OCI-LY7 (cell line): ENCODE measurements around the gene ATXN1. TPM values are rescaled to one million over a fixed set of nuclear protein-coding genes. Genes with fewer than 3 reads are reported as not detected.

Experiments used
- BruUV-seq: library from RNA; stranded (reverse); fragments of 400-500 nt; replicated peaks from 2 replicates; lab custom pipeline; 2021; lab: Mats Ljungman, UMichigan
- CTCF ChIA-PET: fragments of 300-600 bp; sonication (Branson Sonifier 250); formaldehyde crosslinking; loops from one replicate; lab custom pipeline; 2022; ENCODE audit warnings: antibody characterized with exemption; ENCODE audit not compliant: unreplicated experiment; lab: Charles Lee
- POLR2A ChIA-PET: fragments of 300-600 bp; sonication (Branson Sonifier 250); formaldehyde crosslinking; loops from one replicate; lab custom pipeline; 2022; ENCODE audit warnings: antibody characterized with exemption; lab: Charles Lee
- DNase-seq: peaks from one replicate; pipeline ENCODE4 v3.0.0-alpha.2; 2015; ENCODE audit warnings: low spot score
- H2AFZ ChIP-seq: fragments of 200-600 bp; sonication (generic), shearing (Covaris generic); 2 replicates; pipeline ENCODE4 v1.6.1; 2014; ENCODE audit warnings: mild to moderate bottlenecking, antibody characterized with exemption, low read length, moderate library complexity
- H3K27ac ChIP-seq: fragments of 200-600 bp; sonication (generic); 2 replicates; pipeline ENCODE4 v1.5.1; 2014; ENCODE audit warnings: mixed run types, low read depth, mild to moderate bottlenecking, moderate library complexity, low read length, inconsistent platforms; ENCODE audit not compliant: poor library complexity, severe bottlenecking
- H3K36me3 ChIP-seq: fragments of 200-600 bp; sonication (generic); 2 replicates; pipeline ENCODE4 v1.6.1; 2014; ENCODE audit warnings: mild to moderate bottlenecking, antibody characterized with exemption, low read length, moderate library complexity, mixed read lengths; ENCODE audit not compliant: insufficient read depth
- H3K4me1 ChIP-seq: fragments of 200-600 bp; sonication (generic); 2 replicates; pipeline ENCODE4 v1.5.1; 2014; ENCODE audit warnings: mild to moderate bottlenecking, low read length; ENCODE audit not compliant: insufficient read depth, poor library complexity, severe bottlenecking
- H3K4me2 ChIP-seq: fragments of 200-600 bp; sonication (generic); 2 replicates; pipeline ENCODE4 v1.6.1; 2014; ENCODE audit warnings: mild to moderate bottlenecking, low read length
- H3K4me3 ChIP-seq: fragments of 200-600 bp; sonication (generic); 2 replicates; pipeline ENCODE4 v1.5.1; 2014; ENCODE audit warnings: mild to moderate bottlenecking, low read depth, low read length; ENCODE audit not compliant: poor library complexity, severe bottlenecking
- H3K79me2 ChIP-seq: fragments of 200-600 bp; sonication (generic); 2 replicates; pipeline ENCODE4 v1.6.1; 2016; ENCODE audit warnings: low read depth, mild to moderate bottlenecking, low read length, moderate library complexity, mixed read lengths; ENCODE audit not compliant: insufficient read depth
- H3K9me2 ChIP-seq: fragments of 200-600 bp; sonication (generic); 2 replicates; pipeline ENCODE4 v1.6.1; 2016; ENCODE audit warnings: mild to moderate bottlenecking, low read length, mixed read lengths; ENCODE audit not compliant: insufficient read depth
- H3K9me3 ChIP-seq: fragments of 200-600 bp; sonication (generic); 2 replicates; pipeline ENCODE4 v1.6.1; 2014; ENCODE audit warnings: mild to moderate bottlenecking, mixed run types, low read length, mixed read lengths
- H4K20me1 ChIP-seq: fragments of 200-600 bp; sonication (generic); 2 replicates; pipeline ENCODE4 v1.6.1; 2014; ENCODE audit warnings: mild to moderate bottlenecking, antibody characterized with exemption, low read length, moderate library complexity, mixed read lengths; ENCODE audit not compliant: insufficient read depth
- CTCF ChIP-seq: fragments of 200-600 bp; sonication (generic); conservative IDR thresholded peaks from 2 replicates; pipeline ENCODE4 v1.5.1; 2014; ENCODE audit warnings: mild to moderate bottlenecking, antibody characterized with exemption, low read length, moderate library complexity, mixed read lengths
- EZH2phosphoT487 ChIP-seq: fragments of 200-600 bp; sonication (generic); IDR thresholded peaks from 2 replicates; pipeline ENCODE4 v1.6.1; 2018; ENCODE audit warnings: low read depth, borderline replicate concordance, mild to moderate bottlenecking, mixed run types, antibody characterized with exemption, low read length, moderate library complexity, mixed read lengths
- intact Hi-C: fragments of 100-400 bp; cut with micrococcal nuclease; formaldehyde crosslinking; loops from one replicate; pipeline ENCODE4 v1.10.0; 2022; ENCODE audit not compliant: unreplicated experiment
- total RNA-seq, 2 experiments: library from RNA; depleted of rRNA in 1 of 2; stranded (reverse); fragments of >200 nt in 1 of 2; shearing (Covaris generic) in 1 of 2; gene quantifications; 2 replicates each; pipeline ENCODE4 v1.2.3, GENCODE V29; 2014 to 2022

Gene ATXN1
- total RNA-seq, 2 experiments from 2014 or later, result not detected

- H4K20me1 ChIP-seq, result no peaks in the 10 kb centered on the region
- no peaks in the 10 kb centered on the region for H3K9me2 ChIP-seq
- ChIA-PET CTCF (no interaction called here), POLR2A (interaction anchor here (0.5 to 1.0 kb wide), 2 partner anchors 77 to 96 kb away, joined by 3 read pairs; no protein-coding TSS in a partner anchor)
- no peak overlapping the region for H2AFZ ChIP-seq
- H3K4me3 ChIP-seq, result no peak overlapping the region
- no peak overlapping the region for H3K4me2 ChIP-seq
- H3K4me1 ChIP-seq, result no peaks in the 10 kb centered on the region
- H3K36me3 ChIP-seq, result no peaks in the 10 kb centered on the region
- TF ChIP-seq EZH2phosphoT487 (no peak), CTCF (no peak)
- no peaks in the 10 kb centered on the region for H3K9me3 ChIP-seq
- H3K79me2 ChIP-seq, result no peaks in the 10 kb centered on the region
- H3K27ac ChIP-seq, result no peak overlapping the region
- DNase-seq, result no peak
- intact Hi-C loops, result no loop called here
- no TSS peak for BruUV-seq
Measured at GRCh38 chr6:16575655-16576054, 185.6 kb downstream of the ATXN1 start.

GRCh38 chr6:16572943-16573342 lies 188.3 kb downstream of the ATXN1 start:
- CTCF ChIA-PET, result no interaction called here
- DNase-seq, result no peak
- H3K4me3 ChIP-seq, result no peak overlapping the region
- no peaks in the 10 kb centered on the region for H3K4me1 ChIP-seq
- BruUV-seq, result no TSS peak
- no peak overlapping the region for H2AFZ ChIP-seq
- POLR2A ChIA-PET, result no interaction called here
- H3K9me3 ChIP-seq, result no peaks in the 10 kb centered on the region
- no peaks in the 10 kb centered on the region for H3K36me3 ChIP-seq
- intact Hi-C loops, result no loop called here
- no peaks in the 10 kb centered on the region for H3K9me2 ChIP-seq
- no peak for TF ChIP-seq CTCF
- no peak for TF ChIP-seq EZH2phosphoT487
- H3K79me2 ChIP-seq, result no peaks in the 10 kb centered on the region
- no peak overlapping the region for H3K4me2 ChIP-seq
- no peaks in the 10 kb centered on the region for H4K20me1 ChIP-seq
- H3K27ac ChIP-seq, result no peak overlapping the region

- ChIA-PET CTCF (no interaction called here), POLR2A (no interaction called here)
- Histone ChIP-seq H3K4me3 (no peak overlapping the region), H3K9me3 (no peaks in the 10 kb centered on the region), H3K79me2 (no peaks in the 10 kb centered on the region), H3K4me1 (no peaks in the 10 kb centered on the region), H2AFZ (no peak overlapping the region), H4K20me1 (no peaks in the 10 kb centered on the region), H3K9me2 (no peaks in the 10 kb centered on the region), H3K27ac (no peak overlapping the region), H3K36me3 (no peaks in the 10 kb centered on the region), H3K4me2 (no peak overlapping the region)
- no TSS peak for BruUV-seq
- DNase-seq, result no peak
- TF ChIP-seq CTCF, result no peak
- TF ChIP-seq EZH2phosphoT487, result no peak
- intact Hi-C loops, result no loop called here
Measured at GRCh38 chr6:16572317-16572716, 188.9 kb downstream of the ATXN1 start.
